Fibroblast of skin of scalp (primary cell): ENCODE data around the gene PEAK3.

Experiments used
- DNase-seq: peaks from one replicate; pipeline ENCODE4 v3.0.0-alpha.2; 2013

The PEAK3 gene

GRCh38 chr19:2270423-2271233, 11.3 kb downstream of the PEAK3 start:
- DNase-seq: peak; percentile 88

DNA sequence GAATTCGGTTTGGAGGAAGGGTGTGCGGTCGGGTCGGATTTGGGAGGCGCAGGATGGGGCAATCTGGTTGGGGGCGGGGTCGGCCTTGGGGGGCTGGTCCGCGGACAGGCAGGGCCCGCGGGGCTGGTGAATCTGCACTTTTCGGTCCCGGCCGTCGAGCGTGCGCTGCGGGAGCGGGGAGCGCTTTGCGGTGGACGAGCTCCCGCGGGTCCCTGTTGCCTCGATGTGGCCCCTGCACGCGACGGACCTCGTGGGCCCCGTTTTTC, 11.9 kb downstream of the PEAK3 start:
- no peak for DNase-seq

DNA sequence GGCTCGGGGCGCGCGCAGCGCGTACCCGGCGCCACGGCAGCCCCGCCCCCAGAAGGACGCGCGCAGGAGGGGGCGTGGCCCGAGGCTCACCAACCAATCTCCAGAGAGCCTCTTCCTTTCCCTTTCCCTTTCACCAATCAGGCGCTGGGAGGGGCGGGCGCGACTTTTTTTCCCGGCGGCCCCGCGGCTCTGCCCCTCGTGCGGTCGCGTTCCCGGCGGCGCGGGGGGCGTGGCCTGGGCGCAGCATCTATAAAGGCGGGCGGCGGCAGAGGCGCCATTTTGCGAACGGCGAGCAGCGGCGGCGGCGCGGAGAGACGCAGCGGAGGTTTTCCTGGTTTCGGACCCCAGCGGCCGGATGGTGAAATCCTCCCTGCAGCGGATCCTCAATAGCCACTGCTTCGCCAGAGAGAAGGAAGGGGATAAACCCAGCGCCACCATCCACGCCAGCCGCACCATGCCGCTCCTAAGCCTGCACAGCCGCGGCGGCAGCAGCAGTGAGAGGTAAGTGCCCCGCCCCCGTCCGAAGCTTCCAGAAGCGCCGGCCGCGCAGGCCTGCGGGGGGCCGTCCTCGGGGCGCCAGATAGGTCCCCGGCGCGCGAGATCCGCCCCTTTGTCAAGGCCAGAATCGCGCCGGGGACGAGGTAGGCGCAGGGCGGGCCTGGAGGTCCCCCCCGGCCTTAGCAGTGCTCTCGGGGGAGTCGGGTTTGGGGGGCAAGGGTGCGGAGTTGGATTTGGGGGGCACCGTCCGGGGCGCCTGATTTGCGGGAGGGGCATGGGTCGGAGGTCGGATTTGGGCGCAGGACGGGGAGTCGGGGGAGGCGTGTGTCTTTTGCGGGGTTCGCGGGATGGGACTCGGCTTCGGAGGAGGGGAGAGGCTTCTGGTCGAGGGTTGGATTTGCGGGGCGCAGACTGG, 12.5 kb downstream of the PEAK3 start:
- DNase-seq: peak; percentile 98

GRCh38 chr19:2268861-2269243, 13.1 kb downstream of the PEAK3 start:
- no peak for DNase-seq

- DNase-seq: no peak
These were observed 13.5 kb downstream of the PEAK3 start for GRCh38 chr19:2268480-2268830.

- DNase-seq: peak; percentile 77
These were observed 15.6 kb downstream of the PEAK3 start for GRCh38 chr19:2266183-2266993.

GRCh38 chr19:2261438-2262172, 20.4 kb downstream of the PEAK3 start:
- DNase-seq: no peak

DNA sequence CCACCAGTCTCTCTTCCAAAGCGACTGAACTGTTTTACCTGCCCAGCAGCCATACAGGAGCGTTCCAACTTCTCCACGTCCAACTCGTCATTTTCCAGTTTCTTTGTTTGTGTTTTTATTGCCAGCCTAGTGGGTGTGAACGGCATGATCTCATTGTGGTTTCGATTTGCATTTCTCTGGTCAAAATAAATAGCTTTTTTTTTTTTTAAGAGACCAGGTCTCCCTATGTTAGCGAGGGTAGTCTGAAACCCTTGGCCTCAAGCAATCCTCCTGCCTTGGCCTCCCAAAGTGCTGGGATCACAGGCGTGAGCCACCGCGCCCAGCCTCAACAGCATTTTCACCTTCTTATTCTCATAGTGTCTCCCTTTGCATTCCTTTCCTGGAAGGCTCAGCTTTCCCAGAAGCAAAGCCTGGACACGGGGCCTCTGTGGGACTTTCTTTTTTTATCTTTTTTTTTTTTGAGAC, 21.6 kb downstream of the PEAK3 start:
- DNase-seq: no peak

GRCh38 chr19:2259336-2259735, 22.6 kb downstream of the PEAK3 start:
- peak; percentile 33 for DNase-seq

- DNase-seq: no peak
These were observed 25.8 kb downstream of the PEAK3 start, which contains the start of gene JSRP1 for GRCh38 chr19:2255982-2256685. TSS of gene JSRP1 (minus strand) at chr19:2256417. CDS start at chr19:2255314, 1,103 bp downstream.

GRCh38 chr19:2255112-2255845, 26.7 kb downstream of the PEAK3 start:
- no peak for DNase-seq

- peak; percentile 42 for DNase-seq
These were observed 27.7 kb downstream of the PEAK3 start for GRCh38 chr19:2254064-2254872.

- no peak for DNase-seq
These were observed 28.6 kb downstream of the PEAK3 start for GRCh38 chr19:2253106-2254063.

DNA sequence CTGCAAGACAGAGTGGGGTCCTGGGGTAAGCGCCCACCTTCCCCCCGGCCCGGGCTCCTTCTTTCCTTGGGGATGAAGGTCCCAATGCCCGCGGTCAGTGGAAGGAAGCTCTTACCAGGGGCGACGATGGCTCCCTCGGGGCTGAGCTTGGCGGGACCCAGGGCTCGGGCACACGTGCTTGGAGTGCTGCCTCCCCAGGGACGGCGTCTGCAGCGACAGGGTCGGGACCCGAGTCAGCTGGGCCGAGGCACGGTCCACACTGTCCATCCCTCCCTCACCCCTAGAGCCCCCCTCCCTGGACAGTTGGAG, 29.2 kb downstream of the PEAK3 start:
- no peak for DNase-seq

GRCh38 chr19:2252055-2252796, 29.7 kb downstream of the PEAK3 start:
- DNase-seq: no peak

- no peak for DNase-seq
These were observed 30.6 kb downstream of the PEAK3 start for GRCh38 chr19:2251106-2252054.

DNA sequence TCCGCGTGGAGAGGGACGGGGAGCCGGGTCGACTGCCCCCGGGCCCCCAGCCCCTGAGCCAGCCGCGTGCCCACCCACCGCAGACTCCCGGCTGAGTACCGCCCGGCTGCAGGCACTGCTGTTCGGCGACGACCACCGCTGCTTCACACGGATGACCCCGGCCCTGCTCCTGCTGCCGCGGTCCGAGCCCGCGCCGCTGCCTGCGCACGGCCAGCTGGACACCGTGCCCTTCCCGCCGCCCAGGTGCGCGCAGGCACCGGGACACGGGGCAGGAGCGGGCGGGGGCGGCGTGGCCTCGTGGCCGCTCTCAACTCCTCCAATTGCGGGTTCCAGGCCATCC, 31.2 kb downstream of the PEAK3 start:
- DNase-seq: no peak
